ENCODE measurements around the gene TULP4.
"Not testable (repeated sequence)": the region's sequence is repeated elsewhere in the genome, so short reads cannot be mapped to it uniquely, and the experiment has no call there.

DNA sequence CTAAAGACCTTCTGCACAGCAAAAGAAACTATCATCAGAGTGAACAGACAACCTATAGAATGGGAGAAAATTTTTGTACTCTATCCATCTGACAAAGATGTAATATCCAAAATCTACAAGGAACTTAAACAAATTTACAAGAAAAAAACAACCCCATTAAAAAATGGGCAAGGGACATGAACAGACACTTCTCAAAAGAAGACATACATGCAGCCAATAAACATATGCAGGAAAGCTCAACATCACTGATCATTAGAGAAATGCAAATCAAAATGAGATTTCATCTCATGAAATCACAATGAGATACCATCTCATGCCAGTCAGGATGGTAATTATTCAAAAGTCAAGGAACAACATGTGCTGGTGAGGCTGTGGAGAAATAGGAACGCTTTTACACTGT, 215.6 kb downstream of the TULP4 start:
- TF ChIP-seq, protein P1, sequence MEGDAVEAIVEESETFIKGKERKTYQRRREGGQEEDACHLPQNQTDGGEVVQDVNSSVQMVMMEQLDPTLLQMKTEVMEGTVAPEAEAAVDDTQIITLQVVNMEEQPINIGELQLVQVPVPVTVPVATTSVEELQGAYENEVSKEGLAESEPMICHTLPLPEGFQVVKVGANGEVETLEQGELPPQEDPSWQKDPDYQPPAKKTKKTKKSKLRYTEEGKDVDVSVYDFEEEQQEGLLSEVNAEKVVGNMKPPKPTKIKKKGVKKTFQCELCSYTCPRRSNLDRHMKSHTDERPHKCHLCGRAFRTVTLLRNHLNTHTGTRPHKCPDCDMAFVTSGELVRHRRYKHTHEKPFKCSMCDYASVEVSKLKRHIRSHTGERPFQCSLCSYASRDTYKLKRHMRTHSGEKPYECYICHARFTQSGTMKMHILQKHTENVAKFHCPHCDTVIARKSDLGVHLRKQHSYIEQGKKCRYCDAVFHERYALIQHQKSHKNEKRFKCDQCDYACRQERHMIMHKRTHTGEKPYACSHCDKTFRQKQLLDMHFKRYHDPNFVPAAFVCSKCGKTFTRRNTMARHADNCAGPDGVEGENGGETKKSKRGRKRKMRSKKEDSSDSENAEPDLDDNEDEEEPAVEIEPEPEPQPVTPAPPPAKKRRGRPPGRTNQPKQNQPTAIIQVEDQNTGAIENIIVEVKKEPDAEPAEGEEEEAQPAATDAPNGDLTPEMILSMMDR (conservative IDR thresholded peaks at IDR 0.05; ENCODE audit: low read depth, low read length), result not testable (repeated sequence)
- TF ChIP-seq EZH2 (IDR thresholded peaks at IDR 0.05; ENCODE audit: low read length, unreplicated experiment); EZH2phosphoT487 (IDR thresholded peaks at IDR 0.05; ENCODE audit: borderline replicate concordance, low read length): not testable (repeated sequence)

Measured in PC-3 (cell line).